ENCODE data around the gene BSPRY. TPM values are rescaled to one million over a fixed set of nuclear protein-coding genes. Genes with fewer than 3 reads are reported as not detected.
A peak's percentile ranks its signal among the peaks of the same experiment; 100 is the strongest.

The BSPRY gene
- total RNA-seq, 2 donors from 2014 or later: 14.1 to 17.9 TPM

DNA sequence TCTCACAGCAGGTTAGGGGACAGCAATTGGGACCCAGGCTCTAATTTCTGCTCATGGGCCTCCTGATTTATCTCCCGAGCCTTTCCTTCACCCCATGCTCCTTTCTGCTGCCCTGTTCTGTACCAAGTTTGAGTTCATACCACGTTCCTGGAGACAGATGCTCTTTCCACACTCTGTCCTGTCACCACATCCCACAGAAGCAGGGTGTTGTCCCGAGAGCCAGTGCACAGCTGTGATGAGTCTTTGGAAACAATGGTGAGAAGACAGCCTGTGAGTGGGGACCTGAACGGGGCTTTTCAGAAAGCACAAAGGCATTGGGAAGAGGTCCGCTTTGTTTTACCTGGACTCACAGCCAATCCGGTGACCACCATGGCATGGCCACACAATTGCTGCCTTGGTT, 26.7 kb upstream of the BSPRY start:
- Mint-ChIP-seq H3K4me1 (peaks cover 3% of the 10 kb centered on the region), H3K27me3 (ENCODE audit: insufficient read depth) (no peaks in the 10 kb centered on the region), H3K27ac (no peak overlapping the region), H3K36me3 (ENCODE audit: low read depth) (no peaks in the 10 kb centered on the region), H3K9me3 (no peaks in the 10 kb centered on the region), H3K4me3 (no peak overlapping the region)
- H3K27me3 ChIP-seq (ENCODE audit: control insufficient read depth, insufficient read depth, low read length, poor library complexity, severe bottlenecking): no peaks in the 10 kb centered on the region
- H3K4me1 ChIP-seq (ENCODE audit: control insufficient read depth, insufficient read depth, low read length): peaks cover 8% of the 10 kb centered on the region
- no peak overlapping the region for H3K27ac ChIP-seq (ENCODE audit: low read depth, low read length)
- H3K36me3 ChIP-seq (ENCODE audit: control insufficient read depth, insufficient read depth, low read length): no peaks in the 10 kb centered on the region
- WGBS, 2 experiments (ENCODE audit: insufficient coverage in 1 of 2, insufficient read length in 1 of 2): 86 to 96% methylated on average over 3 to 6 of the region's 6 CpGs
- H3K9ac ChIP-seq (ENCODE audit: extremely low read depth, low read length, poor library complexity, severe bottlenecking): no peak overlapping the region
- DNase-seq: peak; percentile 26
- TF ChIP-seq, protein P1, sequence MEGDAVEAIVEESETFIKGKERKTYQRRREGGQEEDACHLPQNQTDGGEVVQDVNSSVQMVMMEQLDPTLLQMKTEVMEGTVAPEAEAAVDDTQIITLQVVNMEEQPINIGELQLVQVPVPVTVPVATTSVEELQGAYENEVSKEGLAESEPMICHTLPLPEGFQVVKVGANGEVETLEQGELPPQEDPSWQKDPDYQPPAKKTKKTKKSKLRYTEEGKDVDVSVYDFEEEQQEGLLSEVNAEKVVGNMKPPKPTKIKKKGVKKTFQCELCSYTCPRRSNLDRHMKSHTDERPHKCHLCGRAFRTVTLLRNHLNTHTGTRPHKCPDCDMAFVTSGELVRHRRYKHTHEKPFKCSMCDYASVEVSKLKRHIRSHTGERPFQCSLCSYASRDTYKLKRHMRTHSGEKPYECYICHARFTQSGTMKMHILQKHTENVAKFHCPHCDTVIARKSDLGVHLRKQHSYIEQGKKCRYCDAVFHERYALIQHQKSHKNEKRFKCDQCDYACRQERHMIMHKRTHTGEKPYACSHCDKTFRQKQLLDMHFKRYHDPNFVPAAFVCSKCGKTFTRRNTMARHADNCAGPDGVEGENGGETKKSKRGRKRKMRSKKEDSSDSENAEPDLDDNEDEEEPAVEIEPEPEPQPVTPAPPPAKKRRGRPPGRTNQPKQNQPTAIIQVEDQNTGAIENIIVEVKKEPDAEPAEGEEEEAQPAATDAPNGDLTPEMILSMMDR (conservative IDR thresholded peaks at IDR 0.05): no peak
- H3K9me3 ChIP-seq (ENCODE audit: control insufficient read depth, low read length): no peaks in the 10 kb centered on the region
- H3K4me3 ChIP-seq (ENCODE audit: low read length): no peak overlapping the region

DNA sequence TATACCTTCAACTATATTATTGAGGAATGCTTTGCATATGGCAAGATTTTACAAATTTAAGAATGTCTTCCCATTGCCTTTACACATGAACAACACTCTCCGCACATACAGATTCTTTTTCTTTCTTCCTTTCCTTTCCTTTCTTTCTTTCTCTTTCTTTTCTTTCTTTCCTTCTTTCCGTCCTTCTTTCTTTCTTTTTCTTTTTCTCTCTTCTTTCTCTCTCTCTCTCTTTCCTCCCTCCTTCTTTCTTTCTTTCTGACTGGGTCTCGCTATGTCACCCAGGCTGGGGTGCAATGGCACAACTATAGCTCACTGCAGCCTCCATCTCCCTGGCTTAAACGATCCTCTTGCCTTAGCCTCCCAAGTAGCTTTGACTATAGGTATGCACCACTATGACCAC, 23.1 kb upstream of the BSPRY start:
- Mint-ChIP-seq H3K4me1 (peaks cover 14% of the 10 kb centered on the region), H3K27ac (no peak overlapping the region), H3K4me3 (no peak overlapping the region), H3K9me3 (no peaks in the 10 kb centered on the region), H3K27me3 (ENCODE audit: insufficient read depth) (no peaks in the 10 kb centered on the region), H3K36me3 (ENCODE audit: low read depth) (no peaks in the 10 kb centered on the region)
- no peak overlapping the region for H3K4me3 ChIP-seq (ENCODE audit: low read length)
- H3K4me1 ChIP-seq (ENCODE audit: control insufficient read depth, insufficient read depth, low read length): peaks cover 5% of the 10 kb centered on the region
- no peak overlapping the region for H3K9ac ChIP-seq (ENCODE audit: extremely low read depth, low read length, poor library complexity, severe bottlenecking)
- H3K27me3 ChIP-seq (ENCODE audit: control insufficient read depth, insufficient read depth, low read length, poor library complexity, severe bottlenecking): no peaks in the 10 kb centered on the region
- WGBS, 2 experiments (ENCODE audit: insufficient coverage in 1 of 2, insufficient read length in 1 of 2): 91 to 92% methylated on average over 2 to 4 of the region's 4 CpGs
- no peak for DNase-seq
- no peaks in the 10 kb centered on the region for H3K9me3 ChIP-seq (ENCODE audit: control insufficient read depth, low read length)
- H3K36me3 ChIP-seq (ENCODE audit: control insufficient read depth, insufficient read depth, low read length): no peaks in the 10 kb centered on the region
- no peak overlapping the region for H3K27ac ChIP-seq (ENCODE audit: low read depth, low read length)
- TF ChIP-seq, protein P1 (conservative IDR thresholded peaks at IDR 0.05): no peak

DNA sequence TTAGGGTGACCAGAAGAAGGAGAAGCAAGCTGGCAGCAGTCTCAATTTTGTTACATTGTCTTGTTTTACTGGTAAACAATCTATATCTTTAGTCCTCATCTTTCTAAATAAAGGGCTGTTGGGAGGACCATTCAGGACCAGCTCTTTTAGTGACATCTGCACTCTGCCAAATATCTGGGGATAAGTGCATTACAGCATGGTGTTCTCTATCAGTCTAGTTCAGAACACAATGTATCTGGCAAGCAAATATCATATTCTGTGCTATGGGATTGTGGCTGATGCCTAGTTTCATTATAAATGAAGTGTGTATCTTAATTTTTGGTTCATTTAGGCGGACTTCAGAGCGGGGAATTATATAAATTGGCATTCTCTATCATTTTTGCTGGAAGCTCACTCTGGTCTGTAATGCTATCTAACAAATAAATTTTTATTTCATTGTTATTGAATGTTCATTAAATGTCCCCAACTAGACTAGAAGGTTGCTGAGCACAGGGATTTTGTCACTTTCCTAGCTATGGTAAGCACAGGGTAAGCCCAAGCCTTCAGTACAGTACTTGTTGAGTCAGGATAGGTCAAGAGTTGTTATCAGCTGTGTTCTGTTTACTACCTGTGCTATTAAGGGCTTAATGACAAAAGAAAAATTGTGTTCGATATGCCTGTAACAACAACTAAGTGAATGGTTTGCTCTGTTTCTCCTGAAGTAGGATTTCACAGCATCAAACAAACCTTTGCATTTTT, 21.1 kb upstream of the BSPRY start:
- no peak for DNase-seq
- H3K4me3 Mint-ChIP-seq: no peak overlapping the region
- Histone ChIP-seq H3K27ac (ENCODE audit: low read depth, low read length) (no peak overlapping the region), H3K27me3 (ENCODE audit: control insufficient read depth, insufficient read depth, low read length, poor library complexity, severe bottlenecking) (no peaks in the 10 kb centered on the region), H3K4me3 (ENCODE audit: low read length) (no peak overlapping the region), H3K36me3 (ENCODE audit: control insufficient read depth, insufficient read depth, low read length) (no peaks in the 10 kb centered on the region), H3K9ac (ENCODE audit: extremely low read depth, low read length, poor library complexity, severe bottlenecking) (no peak overlapping the region), H3K4me1 (ENCODE audit: control insufficient read depth, insufficient read depth, low read length) (no peaks in the 10 kb centered on the region), H3K9me3 (ENCODE audit: control insufficient read depth, low read length) (no peaks in the 10 kb centered on the region)
- peaks cover 23% of the 10 kb centered on the region for H3K4me1 Mint-ChIP-seq
- TF ChIP-seq, protein P1 (conservative IDR thresholded peaks at IDR 0.05): no peak
- H3K27me3 Mint-ChIP-seq (ENCODE audit: insufficient read depth): no peaks in the 10 kb centered on the region
- 95% methylated on average over 3 of the region's 3 CpGs; no CpG with 5 or more reads in 1 of the 2 experiments for WGBS, 2 experiments (ENCODE audit: insufficient coverage in 1 of 2, insufficient read length in 1 of 2)
- H3K27ac Mint-ChIP-seq: no peak overlapping the region
- H3K36me3 Mint-ChIP-seq (ENCODE audit: low read depth): no peaks in the 10 kb centered on the region
- no peaks in the 10 kb centered on the region for H3K9me3 Mint-ChIP-seq
